AG04449 (cell line): ENCODE measurements around the gene NPHP1.
"Not testable (repeated sequence)": the region's sequence is repeated elsewhere in the genome, so short reads cannot be mapped to it uniquely, and the experiment has no call there.

ENCODE experiments used
- CTCF ChIA-PET: fragments of 350-600 bp; formaldehyde crosslinking; extraction: SDS; loops from one replicate; lab custom pipeline; 2021; ENCODE audit warnings: antibody characterized with exemption; lab: Yijun Ruan, JAX
- POLR2A ChIA-PET: fragments of 400-600, 350-600 bp; formaldehyde crosslinking; extraction: SDS; loops from one replicate; lab custom pipeline; 2020; ENCODE audit warnings: antibody characterized with exemption, inconsistent platforms; lab: Yijun Ruan, JAX
- DNase-seq: peaks from one replicate; pipeline ENCODE4 v3.0.0-alpha.2; 2010; ENCODE audit warnings: low read depth, low spot score
- H3K4me3 ChIP-seq: 2 replicates; pipeline ENCODE4 v1.5.1; 2011; ENCODE audit warnings: low read depth, mild to moderate bottlenecking, control low read depth, low read length
- CTCF ChIP-seq: IDR thresholded peaks from one replicate; pipeline ENCODE4 v1.5.1; 2011; ENCODE audit warnings: mild to moderate bottlenecking, moderate library complexity, low read length, control low read depth, inconsistent platforms; ENCODE audit not compliant: insufficient read depth; ENCODE audit errors: missing control alignments

NPHP1 gene

DNA sequence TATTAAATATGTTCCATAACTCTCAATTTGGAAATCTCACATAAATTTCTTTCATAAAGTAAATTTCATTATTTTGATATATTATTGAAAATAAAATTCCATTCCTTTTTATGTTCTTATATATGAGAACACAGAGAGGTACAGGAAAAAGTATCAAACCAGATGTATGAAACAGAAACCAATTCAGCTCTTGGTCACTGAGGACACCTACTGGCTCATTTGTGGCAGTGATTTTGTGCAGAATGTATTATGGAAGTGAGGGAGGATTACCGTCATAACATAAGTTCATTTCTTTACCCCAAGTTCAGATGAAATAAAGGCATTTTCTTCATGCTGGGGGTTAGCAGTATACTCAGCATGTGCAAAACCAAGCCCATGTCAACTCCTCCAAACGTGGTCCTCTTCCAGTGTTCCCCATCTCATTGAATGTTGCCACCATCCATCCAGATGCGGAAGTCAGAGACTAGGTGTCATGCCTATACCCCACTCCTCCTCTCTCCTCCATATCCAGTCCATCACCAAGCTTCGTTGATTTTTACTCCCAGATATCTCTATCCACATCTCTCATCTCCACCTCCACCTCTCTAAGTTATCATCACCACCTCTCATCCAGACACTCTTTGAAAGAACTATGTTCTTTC lies 47.5 kb downstream of the NPHP1 start:
- peak; percentile 73 for TF ChIP-seq CTCF
- POLR2A ChIA-PET = interaction anchor here (0.6 to 1.3 kb wide), 2 partner anchors 41 to 55 kb away, joined by 3 to 4 read pairs; no protein-coding TSS in a partner anchor
- CTCF ChIA-PET = interaction anchor here (0.8 to 4.7 kb wide), 19 partner anchors 9 to 53 kb away, joined by 3 to 30 read pairs (median 5); partner anchors contain the start of gene MALL
- DNase-seq = peak; percentile 33
- no peak overlapping the region for H3K4me3 ChIP-seq

DNA sequence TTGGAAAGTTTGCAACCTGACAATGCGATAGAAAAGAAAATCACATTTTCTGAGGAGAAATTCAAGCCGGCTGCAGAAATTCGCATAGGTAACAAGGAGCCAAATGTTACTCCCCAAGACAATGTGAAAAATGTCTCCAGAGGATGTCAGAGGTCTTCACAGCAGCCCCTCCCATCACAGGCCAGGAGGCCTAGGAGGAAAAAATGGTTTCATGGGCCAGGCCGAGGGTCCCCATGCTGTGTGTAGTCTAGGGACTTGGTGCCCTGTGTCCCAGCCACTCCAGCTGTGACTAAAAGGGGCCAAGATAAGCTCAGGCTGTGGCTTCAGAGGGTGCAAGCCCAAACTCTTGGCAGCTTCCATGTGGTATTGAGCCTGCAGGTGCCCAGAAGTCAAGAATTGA lies 50.0 kb downstream of the NPHP1 start:
- CTCF ChIA-PET = interaction anchor here (1.6 to 3.0 kb wide), 2 partner anchors 13 to 25 kb away, joined by 4 to 15 read pairs; no protein-coding TSS in a partner anchor
- H3K4me3 ChIP-seq, POLR2A ChIA-PET, DNase-seq: not testable (repeated sequence)

GRCh38 chr2:110154188-110154587 lies 50.6 kb downstream of the NPHP1 start:
- POLR2A ChIA-PET, DNase-seq, H3K4me3 ChIP-seq: not testable (repeated sequence)
- CTCF ChIA-PET = interaction anchor here (1.1 to 1.3 kb wide), 2 partner anchors 35 to 38 kb away, joined by 3 read pairs; no protein-coding TSS in a partner anchor

DNA sequence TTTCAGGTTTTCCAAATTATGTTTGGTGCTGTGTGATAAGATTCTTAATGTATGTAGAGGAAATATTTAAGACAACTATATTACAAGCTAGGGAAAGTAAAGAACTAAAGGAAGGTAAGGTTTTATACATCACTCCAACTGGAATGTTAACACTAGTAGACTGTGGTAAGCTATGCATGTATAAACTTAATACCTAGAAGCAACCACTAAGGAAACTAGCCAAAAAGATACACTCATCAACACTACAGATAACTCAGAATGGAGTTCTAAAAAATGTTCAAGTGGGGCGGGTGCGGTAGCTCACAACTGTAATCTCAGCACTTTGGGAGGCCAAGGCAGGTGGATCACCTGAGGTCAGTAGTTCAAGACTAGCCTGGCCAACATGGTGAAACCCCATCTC lies 51.4 kb downstream of the NPHP1 start:
- no peak for DNase-seq
- CTCF ChIA-PET = interaction anchor here (1.1 to 1.3 kb wide), 2 partner anchors 34 to 37 kb away, joined by 3 read pairs; no protein-coding TSS in a partner anchor

DNA sequence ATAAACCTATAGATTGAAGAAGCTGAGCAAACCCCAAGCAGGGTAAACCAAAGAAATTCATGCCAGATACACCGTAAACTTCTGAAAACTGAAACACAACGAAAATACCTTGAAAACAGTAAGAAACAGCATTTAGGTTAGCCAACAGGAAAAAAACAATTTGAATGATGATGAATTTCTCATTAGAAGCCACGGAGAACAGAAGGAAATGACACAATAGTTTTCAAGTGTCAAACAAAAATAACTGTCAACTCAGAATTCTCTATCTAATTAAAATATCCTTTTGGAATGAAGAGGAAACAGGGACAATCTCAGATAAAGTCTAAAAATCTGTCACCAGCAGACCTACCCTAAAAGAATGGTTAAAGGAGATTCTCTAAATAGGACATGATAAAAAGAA lies 51.9 kb downstream of the NPHP1 start:
- ChIA-PET POLR2A (interaction anchor here (0.6 kb wide), 1 partner anchor 10 kb away, joined by 3 read pairs; no protein-coding TSS in a partner anchor), CTCF (interaction anchor here (1.1 to 1.3 kb wide), 2 partner anchors 34 to 37 kb away, joined by 3 read pairs; no protein-coding TSS in a partner anchor)
- TF ChIP-seq CTCF = no peak
- no peak for DNase-seq
- no peak overlapping the region for H3K4me3 ChIP-seq

More for the DNA sequence above, 51.4 kb downstream of the NPHP1 start:
- H3K4me3 ChIP-seq = no peak overlapping the region
- no peak for TF ChIP-seq CTCF
- POLR2A ChIA-PET = interaction anchor here (0.6 kb wide), 1 partner anchor 11 kb away, joined by 3 read pairs; no protein-coding TSS in a partner anchor

DNA sequence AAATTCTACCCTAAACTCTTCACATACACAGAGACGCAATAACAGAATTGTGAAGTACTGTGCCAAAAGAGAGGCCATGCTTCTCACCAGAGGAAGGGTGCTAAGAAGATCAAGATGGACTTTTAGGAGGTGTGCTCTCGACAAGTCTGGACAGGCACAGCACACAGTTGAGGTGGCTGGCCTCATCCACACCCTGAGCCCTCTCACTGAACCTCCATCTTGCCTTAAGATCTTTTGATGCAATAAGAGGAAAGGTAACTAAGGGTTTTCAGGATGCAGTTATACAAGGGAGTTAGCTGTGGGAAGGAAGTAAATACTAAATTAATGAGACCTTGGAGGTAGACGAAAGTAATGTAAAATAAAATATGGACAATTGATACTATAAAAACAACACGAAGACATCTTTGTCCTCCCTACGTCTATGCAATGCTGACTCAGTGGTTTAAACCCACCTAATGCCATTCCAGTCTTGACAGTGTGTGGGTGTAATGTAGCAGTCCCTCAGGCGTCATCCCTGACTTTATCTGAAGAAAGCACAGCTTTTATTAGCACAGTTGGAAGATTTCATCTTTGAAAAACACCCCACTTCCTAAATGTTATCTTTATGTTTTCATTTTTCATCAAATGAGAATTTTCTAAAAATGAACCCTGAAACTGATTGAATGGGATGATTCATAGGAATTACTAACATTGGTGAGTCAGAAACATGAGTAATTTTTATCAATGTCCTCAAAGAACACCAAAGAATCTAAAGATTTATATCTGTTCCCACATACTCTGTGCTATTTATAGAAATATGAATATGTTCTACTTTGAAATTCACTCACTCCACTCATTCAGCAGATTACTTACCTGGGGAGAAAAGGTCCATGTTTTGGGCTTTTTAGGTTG lies 55.2 kb downstream of the NPHP1 start:
- ChIA-PET POLR2A (no interaction called here), CTCF (interaction anchor here (1.3 kb wide), 1 partner anchor 34 kb away, joined by 5 read pairs; the partner anchor contains the start of gene MALL)
- peak; percentile 67 for DNase-seq
- H3K4me3 ChIP-seq = no peak overlapping the region
- TF ChIP-seq CTCF = no peak

- ChIA-PET CTCF (no interaction called here), POLR2A (no interaction called here)
- DNase-seq = no peak
- TF ChIP-seq CTCF = no peak
- H3K4me3 ChIP-seq = no peak overlapping the region
Observed at GRCh38 chr2:110146945-110147332, 57.9 kb downstream of the NPHP1 start.
